Activated CD4-positive, alpha-beta T cell treated with anti-CD3 and anti-CD28 coated beads for 24 hours (primary cell): Measurements from ENCODE around the gene INPP1.

Source experiments
- DNase-seq, 2 donors: peaks; one replicate each; pipeline ENCODE4 v3.0.0-alpha.2; 2020; ENCODE audit warnings: low read depth in 2 of 2

The INPP1 gene

GRCh38 chr2:190408538-190409271, 65.3 kb downstream of the INPP1 start:
- peak; percentile 44 to 50 for DNase-seq

- no peak for DNase-seq
These were observed 66.2 kb downstream of the INPP1 start for GRCh38 chr2:190409616-190410015.

GRCh38 chr2:190410166-190410565, 66.8 kb downstream of the INPP1 start:
- no peak for DNase-seq

- DNase-seq = no peak
These were observed 69.6 kb downstream of the INPP1 start for GRCh38 chr2:190412966-190413365.

GRCh38 chr2:190413421-190413820, 70.0 kb downstream of the INPP1 start:
- no peak for DNase-seq

GRCh38 chr2:190415251-190415650, 71.9 kb downstream of the INPP1 start:
- DNase-seq = no peak

GRCh38 chr2:190415794-190416775, 72.7 kb downstream of the INPP1 start:
- DNase-seq = no peak

GRCh38 chr2:190417045-190417842, 73.9 kb downstream of the INPP1 start:
- no peak for DNase-seq

- no peak for DNase-seq
These were observed 75.3 kb downstream of the INPP1 start for GRCh38 chr2:190418727-190419126.

GRCh38 chr2:190420801-190421200, 77.4 kb downstream of the INPP1 start:
- DNase-seq = no peak
